WTC11 (cell line): ENCODE results near the gene FGF21. TPM values are rescaled to one million over a fixed set of nuclear protein-coding genes. Genes with fewer than 3 reads are reported as not detected.
A peak's percentile ranks its signal among the peaks of the same experiment; 100 is the strongest.

Source experiments
- ATAC-seq: fragments of 200-7000 bp; cut with Tn5 transposase; 2 replicates; pipeline ENCODE4 v1.10.0; 2021; ENCODE audit warnings: mild to moderate bottlenecking, moderate library complexity
- CTCF ChIA-PET: fragments of 300-600 bp; sonication (Branson Sonifier 250); formaldehyde crosslinking; loops from one replicate; lab custom pipeline; 2021; ENCODE audit warnings: antibody characterized with exemption; lab: Charles Lee
- POLR2A ChIA-PET: fragments of 350-600 bp; sonication (Branson Sonifier 250); formaldehyde crosslinking; loops from one replicate; lab custom pipeline; 2021; ENCODE audit warnings: antibody characterized with exemption; lab: Charles Lee
- DNase-seq: peaks from one replicate; pipeline ENCODE4 v3.0.0; 2021; ENCODE audit warnings: low spot score
- H3K27ac Mint-ChIP-seq: 2 replicates; pipeline ENCODE4 v1.8.0; 2021; ENCODE audit warnings: mixed read lengths
- H3K27me3 Mint-ChIP-seq: 2 replicates; pipeline ENCODE4 v1.8.0; 2021; ENCODE audit warnings: low read depth, mild to moderate bottlenecking, moderate library complexity, mixed read lengths
- H3K36me3 Mint-ChIP-seq: 2 replicates; pipeline ENCODE4 v1.8.0; 2021; ENCODE audit warnings: mixed read lengths
- H3K4me1 Mint-ChIP-seq: 2 replicates; pipeline ENCODE4 v1.8.0; 2022; ENCODE audit warnings: mixed read lengths
- H3K4me3 Mint-ChIP-seq: 2 replicates; pipeline ENCODE4 v1.8.0; 2021; ENCODE audit warnings: mild to moderate bottlenecking, moderate library complexity, mixed read lengths
- H3K9me3 Mint-ChIP-seq: 2 replicates; pipeline ENCODE4 v1.8.0; 2021; ENCODE audit warnings: mixed read lengths
- CTCF ChIP-seq: fragments of 200-600 bp; IDR thresholded peaks from 2 replicates; pipeline ENCODE4 v1.8.0; 2022; ENCODE audit warnings: antibody characterized with exemption
- E2F5 ChIP-seq: sonication (generic); formaldehyde crosslinking; IDR thresholded peaks from 2 replicates; pipeline ENCODE4 v1.8.1; 2022; ENCODE audit warnings: mild to moderate bottlenecking, moderate library complexity, missing genetic modification reagents
- FOXJ3 ChIP-seq: sonication (generic); formaldehyde crosslinking; IDR thresholded peaks from 2 replicates; pipeline ENCODE4 v1.9.0; 2021; ENCODE audit warnings: missing genetic modification reagents, mild to moderate bottlenecking, borderline replicate concordance
- MLX ChIP-seq: sonication (generic); formaldehyde crosslinking; IDR thresholded peaks from 2 replicates; pipeline ENCODE4 v1.8.1; 2023; ENCODE audit warnings: mild to moderate bottlenecking, missing genetic modification reagents, moderate library complexity
- MXD4 ChIP-seq: fragments of 250-450 bp; sonication (Bioruptor Pico); IDR thresholded peaks from 2 replicates; pipeline ENCODE4 v1.8.0; 2021; ENCODE audit warnings: mild to moderate bottlenecking, moderate library complexity, borderline replicate concordance
- NR2C2 ChIP-seq: sonication (generic); formaldehyde crosslinking; IDR thresholded peaks from 2 replicates; pipeline ENCODE4 v1.8.0; 2022; ENCODE audit warnings: mild to moderate bottlenecking, missing genetic modification reagents
- NR3C1 ChIP-seq: sonication (generic); formaldehyde crosslinking; conservative IDR thresholded peaks from 2 replicates; pipeline ENCODE4 v1.8.1; 2023; ENCODE audit warnings: low read depth, mild to moderate bottlenecking, missing genetic modification reagents
- PRDM15 ChIP-seq: sonication (generic); formaldehyde crosslinking; IDR thresholded peaks from 2 replicates; pipeline ENCODE4 v1.8.0; 2022; ENCODE audit warnings: missing genetic modification reagents
- PREB ChIP-seq: sonication (generic); formaldehyde crosslinking; IDR thresholded peaks from 2 replicates; pipeline ENCODE4 v1.8.1; 2022; ENCODE audit warnings: mild to moderate bottlenecking, missing genetic modification reagents, moderate library complexity, borderline replicate concordance
- SMAD3 ChIP-seq: sonication (generic); formaldehyde crosslinking; IDR thresholded peaks from 2 replicates; pipeline ENCODE4 v1.8.0; 2022; ENCODE audit warnings: missing genetic modification reagents, mild to moderate bottlenecking, borderline replicate concordance
- TEAD1 ChIP-seq: sonication (generic); formaldehyde crosslinking; IDR thresholded peaks from 2 replicates; pipeline ENCODE4 v1.8.0; 2022; ENCODE audit warnings: mild to moderate bottlenecking, missing genetic modification reagents
- USF2 ChIP-seq: sonication (generic); formaldehyde crosslinking; IDR thresholded peaks from 2 replicates; pipeline ENCODE4 v1.8.1; 2023; ENCODE audit warnings: mild to moderate bottlenecking, missing genetic modification reagents, moderate library complexity
- ZBTB21 ChIP-seq: sonication (generic); formaldehyde crosslinking; IDR thresholded peaks from 2 replicates; pipeline ENCODE4 v1.8.1; 2023; ENCODE audit warnings: mild to moderate bottlenecking, missing genetic modification reagents, borderline replicate concordance
- ZNF219 ChIP-seq: sonication (generic); formaldehyde crosslinking; IDR thresholded peaks from 2 replicates; pipeline ENCODE4 v1.8.0; 2023; ENCODE audit warnings: missing genetic modification reagents, mild to moderate bottlenecking, borderline replicate concordance
- ZNF416 ChIP-seq: fragments of 250-450 bp; sonication (Bioruptor Pico); IDR thresholded peaks from 2 replicates; pipeline ENCODE4 v1.9.0; 2021; ENCODE audit warnings: mild to moderate bottlenecking, inconsistent platforms
- total RNA-seq: library from RNA; stranded (reverse); gene quantifications from 3 replicates; pipeline ENCODE4 v1.2.3, GENCODE V29; 2021

Gene FGF21
- total RNA-seq, 1 experiment from 2014 or later: 0.26 TPM

GRCh38 chr19:48739404-48740163, 15.7 kb upstream of the FGF21 start:
- DNase-seq (no peak), ATAC-seq (no peak)
- no peaks in the 10 kb centered on the region for H3K9me3 Mint-ChIP-seq
- CTCF ChIA-PET: interaction anchor here (0.6 to 5.7 kb wide), 22 partner anchors 11 to 348 kb away, joined by 3 to 56 read pairs (median 6); partner anchors contain the start of genes CA11, FUT2, GYS1 and KDELR1
- peaks cover 42% of the 10 kb centered on the region for H3K4me1 Mint-ChIP-seq
- TF ChIP-seq NR3C1 (CRISPR knock-in tag) (no peak), NR2C2 (CRISPR knock-in tag) (no peak), TEAD1 (no peak), MXD4 (CRISPR knock-in tag) (no peak), CTCF (no peak), SMAD3 (CRISPR knock-in tag) (no peak), PRDM15 (CRISPR knock-in tag) (no peak), E2F5 (CRISPR knock-in tag) (no peak), ZNF416 (CRISPR knock-in tag) (no peak), USF2 (CRISPR knock-in tag) (no peak), MLX (CRISPR knock-in tag) (no peak), ZBTB21 (CRISPR knock-in tag) (no peak)
- peak overlapping the region; percentile 60 for H3K4me3 Mint-ChIP-seq
- H3K27ac Mint-ChIP-seq: no peak overlapping the region
- peaks cover 2% of the 10 kb centered on the region; the same call in 1 of the 2 replicates for H3K36me3 Mint-ChIP-seq
- POLR2A ChIA-PET: interaction anchor here (1.2 to 1.5 kb wide), 3 partner anchors 19 to 132 kb away, joined by 3 to 4 read pairs (median 4); partner anchors contain the start of genes CA11 and PPP1R15A
- H3K27me3 Mint-ChIP-seq: peaks cover 54% of the 10 kb centered on the region

- CTCF ChIA-PET: interaction anchor here (1.3 to 5.7 kb wide), 6 partner anchors 12 to 95 kb away, joined by 3 to 56 read pairs (median 23); partner anchors contain the start of gene CA11
- Mint-ChIP-seq H3K9me3 (no peaks in the 10 kb centered on the region), H3K27me3 (peaks cover 51% of the 10 kb centered on the region), H3K4me3 (peak within 1 kb of the TSS; percentile 60), H3K4me1 (peaks cover 39% of the 10 kb centered on the region), H3K27ac (peak within 1 kb of the TSS; percentile 74), H3K36me3 (no peaks in the 10 kb centered on the region)
- POLR2A ChIA-PET: no interaction called here
- DNase-seq (no peak), ATAC-seq (no peak)
- no peak for TF ChIP-seq MXD4 (CRISPR knock-in tag)
- TF ChIP-seq USF2 (CRISPR knock-in tag): no peak
- TF ChIP-seq PREB: no peak
- TF ChIP-seq ZBTB21 (CRISPR knock-in tag): no peak
- TF ChIP-seq FOXJ3 (CRISPR knock-in tag): no peak
- no peak for TF ChIP-seq MLX (CRISPR knock-in tag)
- no peak for TF ChIP-seq CTCF
- TF ChIP-seq ZNF219 (CRISPR knock-in tag): no peak
Measured at GRCh38 chr19:48740164-48740972, 15.0 kb upstream of the FGF21 start, which contains the start of gene RASIP1. RASIP1 (minus strand) TSS chr19:48740610; CDS start chr19:48740282, 328 bp downstream.
